GM12878 (cell line): ENCODE data around the gene METTL9. TPM values are rescaled to one million over a fixed set of nuclear protein-coding genes. Genes with fewer than 3 reads are reported as not detected.
A peak's percentile ranks its signal among the peaks of the same experiment; 100 is the strongest.

Experiments used
- ATAC-seq: fragments of 200-7000 bp; cut with Tn5 transposase; 3 replicates; pipeline ENCODE4 v1.9.1; 2020; ENCODE audit warnings: mild to moderate bottlenecking, moderate library complexity
- BruUV-seq: library from RNA; stranded (reverse); fragments of 400-500 nt; replicated peaks from 2 replicates; lab custom pipeline; 2021; lab: Mats Ljungman, UMichigan
- CTCF ChIA-PET: fragments of 300-600 bp; sonication (Branson Sonifier 250); formaldehyde crosslinking; extraction: SDS; loops from one replicate; lab custom pipeline; 2021; ENCODE audit warnings: inconsistent platforms; lab: Yijun Ruan, JAX
- POLR2A ChIA-PET: fragments of 350-600 bp; formaldehyde crosslinking; extraction: SDS; loops from one replicate; lab custom pipeline; 2021; ENCODE audit warnings: inconsistent platforms; lab: Charles Lee
- RAD21 ChIA-PET: fragments of 300-600 bp; sonication (Branson Sonifier 250); formaldehyde crosslinking; loops from one replicate; lab custom pipeline; 2023; ENCODE audit warnings: antibody characterized with exemption; ENCODE audit not compliant: unreplicated experiment; lab: Charles Lee
- SMC1A ChIA-PET: fragments of 300-600 bp; sonication (Branson Sonifier 250); formaldehyde crosslinking; loops from one replicate; lab custom pipeline; 2023; ENCODE audit not compliant: unreplicated experiment, uncharacterized antibody; lab: Charles Lee
- DNase-seq: peaks from one replicate; pipeline ENCODE4 v3.0.0-alpha.2; 2011; ENCODE audit warnings: low read depth, low spot score
- FAIRE-seq: peaks from 3 replicates; lab custom pipeline; 2011; peaks lifted over from hg19 to GRCh38; lab: Jason Lieb, UNC
- H2AFZ ChIP-seq: 2 replicates; pipeline ENCODE4 v1.6.0; 2011; ENCODE audit warnings: low read depth, low read length, control low read depth; ENCODE audit not compliant: control insufficient read depth
- H3K27ac ChIP-seq: 2 replicates; pipeline ENCODE4 v1.5.1; 2011; ENCODE audit warnings: control low read depth; ENCODE audit not compliant: control insufficient read depth, insufficient read depth
- H3K27me3 ChIP-seq, 2 experiments: replicated peaks in 1 of 2; 2 replicates each; pipeline versions ENCODE4 v1.6.0 to v1.6.1; 2011; ENCODE audit warnings: low read length in 1 of 2; ENCODE audit not compliant: control insufficient read depth in 2 of 2, insufficient read depth in 2 of 2
- H3K36me3 ChIP-seq, 2 experiments: 2 replicates each; pipeline ENCODE4 v1.5.1; 2011; ENCODE audit warnings: low read length in 1 of 2; ENCODE audit not compliant: control insufficient read depth in 2 of 2, insufficient read depth in 2 of 2
- H3K4me1 ChIP-seq: 2 replicates; pipeline ENCODE4 v1.6.1; 2011; ENCODE audit warnings: mild to moderate bottlenecking, low read length, moderate library complexity, mixed read lengths; ENCODE audit not compliant: control insufficient read depth, insufficient read depth
- H3K4me2 ChIP-seq: 2 replicates; pipeline ENCODE4 v1.6.0; 2011; ENCODE audit warnings: control low read depth; ENCODE audit not compliant: control insufficient read depth, insufficient read depth
- H3K4me3 ChIP-seq: fragments of 200-600 bp; sonication (generic); 2 replicates; pipeline ENCODE4 v1.5.1; 2016
- H3K79me2 ChIP-seq: 2 replicates; pipeline ENCODE4 v1.6.0; 2011; ENCODE audit warnings: low read length; ENCODE audit not compliant: control insufficient read depth, insufficient read depth
- H3K9ac ChIP-seq: 2 replicates; pipeline ENCODE4 v1.8.0; 2011; ENCODE audit warnings: low read length, control low read depth, mixed read lengths; ENCODE audit not compliant: control insufficient read depth, insufficient read depth
- H3K9me3 ChIP-seq: replicated peaks from 3 replicates; pipeline ENCODE4 v1.5.1; 2011; ENCODE audit warnings: mild to moderate bottlenecking, low read length; ENCODE audit not compliant: control insufficient read depth, insufficient read depth
- H4K20me1 ChIP-seq: 2 replicates; pipeline ENCODE4 v1.6.0; 2011; ENCODE audit not compliant: control insufficient read depth, insufficient read depth
- ASH2L ChIP-seq: fragments of 300-600, 200-600 bp; sonication (generic); IDR thresholded peaks from 2 replicates; pipeline ENCODE4 v1.6.1; 2017; ENCODE audit warnings: low read depth, mild to moderate bottlenecking, borderline replicate concordance
- ATF7 ChIP-seq: fragments of 450-650 bp; IDR thresholded peaks from 2 replicates; pipeline ENCODE4 v1.6.1; 2016; ENCODE audit warnings: low read depth, mild to moderate bottlenecking
- CHD1 ChIP-seq: IDR thresholded peaks from 2 replicates; pipeline ENCODE4 v1.6.1; 2012; ENCODE audit warnings: low read depth, low read length, improper control_type of control experiment
- NFYB ChIP-seq: IDR thresholded peaks from 2 replicates; pipeline ENCODE4 v1.6.1; 2011; ENCODE audit warnings: low read depth, mild to moderate bottlenecking, low read length, improper control_type of control experiment, moderate library complexity; ENCODE audit not compliant: insufficient read depth
- SRF ChIP-seq, 2 experiments: IDR thresholded peaks; 2 replicates each; pipeline ENCODE4 v1.6.1; 2011; ENCODE audit warnings: low read depth in 2 of 2, low read length in 2 of 2, mild to moderate bottlenecking in 1 of 2, moderate library complexity in 1 of 2
- WGBS: methylation state at CpG from one replicate; pipeline ENCODE4 v1.1.6; 2016; ENCODE audit warnings: low lambda C conversion rate; ENCODE audit not compliant: insufficient replicate concordance, insufficient coverage; ENCODE audit errors: missing lambda C conversion rate; 5-methylcytosine and 5-hydroxymethylcytosine counted together
- in situ Hi-C: fragments of 300-500 bp; cut with MboI; formaldehyde crosslinking; loops from 9 replicates; pipeline ENCODE4 v1.14.3; 2018; ENCODE audit warnings: mixed read lengths
- intact Hi-C: fragments of 100-400 bp; cut with micrococcal nuclease; formaldehyde crosslinking; loops from one replicate; pipeline ENCODE4 v1.14.2; 2022; ENCODE audit not compliant: unreplicated experiment
- polyA plus RNA-seq, 11 experiments: library from polyadenylated mRNA; depleted of rRNA in 4 of 11; unstranded in 6 of 11; stranded (reverse) in 5 of 11; fragments of >200 nt; fragmentation: Nextera tagmentation in 4 of 11; fragmentation: Illumina TruSeq in 1 of 11; extraction: Ambion mirVana in 4 of 11; extraction: Trizol in 1 of 11; gene quantifications; 1 replicate in 1 of 11; 2 replicates in 10 of 11; pipeline versions ENCODE4 v1.2.1 to v1.2.3, GENCODE V29; 2011 to 2016; ENCODE audit warnings: inconsistent platforms in 2 of 11, missing spikeins in 2 of 11, low read depth in 1 of 11
- small RNA-seq: library from RNA; depleted of rRNA; stranded (forward); fragments of <200 nt; gene quantifications from one replicate; pipeline ENCODE3, GENCODE V24; 2014
- total RNA-seq, 4 experiments: library from RNA; depleted of rRNA in 3 of 4; stranded (reverse); fragments of >200 nt in 3 of 4; fragmentation: Illumina TruSeq in 1 of 4; extraction: Trizol in 1 of 4; gene quantifications; 2 replicates each; pipeline versions ENCODE4 v1.2.1 to v1.2.3, GENCODE V29; 2013 to 2021

The METTL9 gene
- total and polyA plus RNA-seq, 10 of the 15 experiments (the other 5 are each of a cell fraction or from before 2014, with no cell fraction given), result 19.4 to 119 (median 101) TPM

GRCh38 chr16:21704733-21705132, 105.4 kb downstream of the METTL9 start:
- no peak for DNase-seq
- in situ Hi-C loops (loop anchor here (5.0 to 10.0 kb wide), 2 partner anchors 50 to 122 kb away; partner anchors contain the start of gene IGSF6), intact Hi-C loops (loop anchor here (10.0 kb wide), 1 partner anchor 1360 kb away; no protein-coding TSS in a partner anchor)
- CTCF ChIA-PET, result interaction anchor here (0.9 to 10.4 kb wide), 5 partner anchors 10 to 64 kb away, joined by 3 to 176 read pairs (median 81); no protein-coding TSS in a partner anchor
- RAD21 ChIA-PET, result interaction anchor here (0.5 to 8.7 kb wide), 2 partner anchors 21 to 47 kb away, joined by 3 to 79 read pairs; no protein-coding TSS in a partner anchor
- no peak for ATAC-seq
- Histone ChIP-seq H3K27me3 (no peaks in the 10 kb centered on the region; a peak in 3 of 4 replicates), H3K4me3 (no peak overlapping the region), H3K4me1 (peaks cover 11% of the 10 kb centered on the region), H3K79me2 (no peaks in the 10 kb centered on the region), H3K27ac (no peak overlapping the region), H3K4me2 (no peak overlapping the region), H3K36me3 (no peaks in the 10 kb centered on the region), H2AFZ (no peak overlapping the region), H4K20me1 (no peaks in the 10 kb centered on the region), H3K9me3 (no peaks in the 10 kb centered on the region; the same call in 2 of the 3 replicates), H3K9ac (no peak overlapping the region)
- TF ChIP-seq SRF (IDR thresholded peaks at IDR 0.05; ENCODE audit: low read depth in 2 of 2, low read length in 2 of 2) (no peak), ATF7 (no peak), CHD1 (no peak), NFYB (0 out of 2 replicates have a peak, but pooled peaks have one; percentile 28), ASH2L (no peak)
- POLR2A ChIA-PET, result no interaction called here
- 63% methylated on average over 6 of the region's 6 CpGs for WGBS
- SMC1A ChIA-PET, result interaction anchor here (0.7 to 10.1 kb wide), 11 partner anchors 15 to 120 kb away, joined by 3 to 142 read pairs (median 4); no protein-coding TSS in a partner anchor
- no peak for FAIRE-seq
- BruUV-seq, result no TSS peak

Small RNAs within 50 kb of the gene (small RNA-seq; reads per million reads assigned to genes)
- gene RF00478, result not detected
- gene RNU6-1005P, result 0.23 reads per million
- not detected for gene RNU6-196P

Other genes starting within 250 kb of the METTL9 start
- 0.34 and 0.60 TPM in 2 replicates for gene IGSF6, start 53.0 kb downstream of the METTL9 start, total RNA-seq (2014; rRNA removed)
- 1.2 TPM in 2 replicates for gene IGSF6, start 53.0 kb downstream of the METTL9 start, total RNA-seq (2014; rRNA removed; fragmentation: Illumina TruSeq; extraction: Trizol)
- gene IGSF6, start 53.0 kb downstream of the METTL9 start, total RNA-seq (2021), result 0.85 and 1.2 TPM in 2 replicates
- gene IGSF6, start 53.0 kb downstream of the METTL9 start, polyA plus RNA-seq (2011; rRNA removed), result 0.52 and 0.91 TPM in 2 replicates
- gene IGSF6, start 53.0 kb downstream of the METTL9 start, polyA plus RNA-seq (2014; fragmentation: Illumina TruSeq; extraction: Trizol), result 0.98 and 1.4 TPM in 2 replicates
- under 1 TPM; 0.32 to 0.37 TPM for gene IGSF6, start 53.0 kb downstream of the METTL9 start, polyA plus RNA-seq (2014; fragmentation: Nextera tagmentation; extraction: Ambion mirVana)
- gene IGSF6, start 53.0 kb downstream of the METTL9 start, polyA plus RNA-seq (2014; rRNA removed), result 0.20 and 0.60 TPM in 2 replicates
- 1 to 10 TPM in 1 of 2 experiments, under 1 TPM in 1; 0.83 to 1.0 TPM for gene IGSF6, start 53.0 kb downstream of the METTL9 start, polyA plus RNA-seq (2016; fragmentation: Nextera tagmentation; extraction: Ambion mirVana)
- 0.73 and 1.3 TPM in 2 replicates for gene OTOA, start 64.4 kb downstream of the METTL9 start, total RNA-seq (2014; rRNA removed)
- gene OTOA, start 64.4 kb downstream of the METTL9 start, total RNA-seq (2014; rRNA removed; fragmentation: Illumina TruSeq; extraction: Trizol), result 0.72 and 0.78 TPM in 2 replicates
- gene OTOA, start 64.4 kb downstream of the METTL9 start, total RNA-seq (2021), result 0.51 and 0.82 TPM in 2 replicates
- 0.76 and 1.5 TPM in 2 replicates for gene OTOA, start 64.4 kb downstream of the METTL9 start, polyA plus RNA-seq (2011; rRNA removed)
- 0.63 and 0.71 TPM in 2 replicates for gene OTOA, start 64.4 kb downstream of the METTL9 start, polyA plus RNA-seq (2014; fragmentation: Illumina TruSeq; extraction: Trizol)
- under 1 TPM; 0.42 to 0.60 TPM for gene OTOA, start 64.4 kb downstream of the METTL9 start, polyA plus RNA-seq (2014; fragmentation: Nextera tagmentation; extraction: Ambion mirVana)
- 0.58 and 0.73 TPM in 2 replicates for gene OTOA, start 64.4 kb downstream of the METTL9 start, polyA plus RNA-seq (2014; rRNA removed)
- under 1 TPM; 0.33 to 0.34 TPM for gene OTOA, start 64.4 kb downstream of the METTL9 start, polyA plus RNA-seq (2016; fragmentation: Nextera tagmentation; extraction: Ambion mirVana)